Keratinocyte (primary cell): ENCODE data around the gene FAM229A.

ENCODE experiments used
- CTCF ChIP-seq, 3 experiments: IDR thresholded peaks in 1 of 3; conservative IDR thresholded peaks in 1 of 3; optimal IDR thresholded peaks in 1 of 3; 2 replicates in 2 of 3; 3 replicates in 1 of 3; pipeline versions ENCODE3 to v1.5.1; 2011; ENCODE audit warnings: low read length in 3 of 3, mild to moderate bottlenecking in 3 of 3, moderate library complexity in 2 of 3, control low read depth in 1 of 3, inconsistent platforms in 1 of 3; ENCODE audit not compliant: insufficient read depth in 2 of 3; ENCODE audit errors: extremely low read depth in 1 of 3
- EZH2 ChIP-seq: IDR thresholded peaks from one replicate; pipeline ENCODE4 v1.6.1; 2012; ENCODE audit warnings: inconsistent platforms, mild to moderate bottlenecking, low read length, moderate library complexity

- TF ChIP-seq CTCF (optimal IDR thresholded peaks at IDR 0.05 in 1 of 3, IDR thresholded peaks at IDR 0.05 in 1 of 3, conservative IDR thresholded peaks at IDR 0.05 in 1 of 3; ENCODE audit: extremely low read depth in 1 of 3, insufficient read depth in 2 of 3, low read length in 3 of 3) (no peak), EZH2 (no peak)
These were observed 3.2 kb upstream of the FAM229A start for GRCh38 chr1:32365445-32365844.
